ENCODE results near the gene GPR17. TPM values are rescaled to one million over a fixed set of nuclear protein-coding genes. Genes with fewer than 3 reads are reported as not detected.
A peak's percentile ranks its signal among the peaks of the same experiment; 100 is the strongest.

The GPR17 gene
- total and polyA plus RNA-seq, 2 donors (not counting 1 experiment from before 2014, with no cell fraction given) = 0.06 TPM; not detected in 1

- ChIA-PET CTCF (interaction anchor here (1.2 to 5.8 kb wide), 3 partner anchors 14 to 45 kb away, joined by 3 to 31 read pairs (median 16); no protein-coding TSS in a partner anchor), POLR2A (no interaction called here)
- Histone ChIP-seq H3K27ac (ENCODE audit: low read length in 2 of 2) (no peak overlapping the region), H3K27me3 (replicated peaks in 1 of 4; ENCODE audit: control extremely low read depth in 1 of 4, control insufficient read depth in 3 of 4, insufficient read depth in 4 of 4, low read length in 3 of 4) (no peaks in the 10 kb centered on the region), H2AFZ (ENCODE audit: insufficient read depth, low read depth, low read length, poor library complexity, severe bottlenecking) (no peak overlapping the region), H3K36me3 (replicated peaks in 1 of 2; ENCODE audit: control extremely low read depth in 1 of 2, control insufficient read depth in 1 of 2, extremely low read depth in 1 of 2, insufficient read depth in 2 of 2, low read length in 1 of 2) (no peaks in the 10 kb centered on the region), H3K9ac (ENCODE audit: low read length) (no peak overlapping the region), H3K4me1 (ENCODE audit: control insufficient read depth in 2 of 2, insufficient read depth in 2 of 2, low read length in 2 of 2) (peaks cover 5 to 25% of the 10 kb centered on the region in 2 donors), H4K20me1 (ENCODE audit: control insufficient read depth, insufficient read depth, low read length, poor library complexity, severe bottlenecking) (no peaks in the 10 kb centered on the region), H3K4me3 (ENCODE audit: control extremely low read depth in 1 of 5, extremely low read depth in 1 of 5, insufficient read depth in 1 of 5, low read depth in 2 of 5, low read length in 4 of 5) (no peak overlapping the region), H3K9me3 (ENCODE audit: control extremely low read depth in 1 of 3, control insufficient read depth in 2 of 3, insufficient read depth in 1 of 3, low read length in 2 of 3) (peaks cover 6 to 7% (median 7%) of the 10 kb centered on the region in 3 donors), H3K4me2 (replicated peaks; ENCODE audit: low read depth, low read length, poor library complexity, severe bottlenecking) (no peak overlapping the region), H3K79me2 (ENCODE audit: control insufficient read depth, insufficient read depth, low read length) (no peaks in the 10 kb centered on the region)
- peaks cover 33% of the 10 kb centered on the region for H3K4me1 Mint-ChIP-seq
- H3K4me3 Mint-ChIP-seq = no peak overlapping the region
- no peaks in the 10 kb centered on the region for H3K27me3 Mint-ChIP-seq
- DNase-seq (no peak), ATAC-seq (ENCODE audit: low read depth) (no peak)
- 93% methylated on average over 6 of the region's 8 CpGs for WGBS (ENCODE audit: insufficient coverage)
- intact Hi-C loops (cut with micrococcal nuclease) = no loop called here
- no peak overlapping the region for H3K27ac Mint-ChIP-seq
- peaks cover 3% of the 10 kb centered on the region for H3K9me3 Mint-ChIP-seq (ENCODE audit: insufficient read depth)
- TF ChIP-seq, protein P1, sequence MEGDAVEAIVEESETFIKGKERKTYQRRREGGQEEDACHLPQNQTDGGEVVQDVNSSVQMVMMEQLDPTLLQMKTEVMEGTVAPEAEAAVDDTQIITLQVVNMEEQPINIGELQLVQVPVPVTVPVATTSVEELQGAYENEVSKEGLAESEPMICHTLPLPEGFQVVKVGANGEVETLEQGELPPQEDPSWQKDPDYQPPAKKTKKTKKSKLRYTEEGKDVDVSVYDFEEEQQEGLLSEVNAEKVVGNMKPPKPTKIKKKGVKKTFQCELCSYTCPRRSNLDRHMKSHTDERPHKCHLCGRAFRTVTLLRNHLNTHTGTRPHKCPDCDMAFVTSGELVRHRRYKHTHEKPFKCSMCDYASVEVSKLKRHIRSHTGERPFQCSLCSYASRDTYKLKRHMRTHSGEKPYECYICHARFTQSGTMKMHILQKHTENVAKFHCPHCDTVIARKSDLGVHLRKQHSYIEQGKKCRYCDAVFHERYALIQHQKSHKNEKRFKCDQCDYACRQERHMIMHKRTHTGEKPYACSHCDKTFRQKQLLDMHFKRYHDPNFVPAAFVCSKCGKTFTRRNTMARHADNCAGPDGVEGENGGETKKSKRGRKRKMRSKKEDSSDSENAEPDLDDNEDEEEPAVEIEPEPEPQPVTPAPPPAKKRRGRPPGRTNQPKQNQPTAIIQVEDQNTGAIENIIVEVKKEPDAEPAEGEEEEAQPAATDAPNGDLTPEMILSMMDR (IDR thresholded peaks at IDR 0.05) = no peak
- no peak for TF ChIP-seq EZH2 (IDR thresholded peaks at IDR 0.05; ENCODE audit: borderline replicate concordance, insufficient read depth, low read depth, low read length, poor library complexity, severe bottlenecking)
These were observed 41.0 kb upstream of the GPR17 start for GRCh38 chr2:127604986-127605385.

- CTCF ChIA-PET = interaction anchor here (2.6 to 5.8 kb wide), 2 partner anchors 15 to 44 kb away, joined by 16 to 31 read pairs; no protein-coding TSS in a partner anchor
- no peak overlapping the region for H3K27ac Mint-ChIP-seq
- H3K79me2 ChIP-seq (ENCODE audit: control insufficient read depth, insufficient read depth, low read length) = no peaks in the 10 kb centered on the region
These were observed 40.2 kb upstream of the GPR17 start for GRCh38 chr2:127605691-127606263.

More at GRCh38 chr2:127605691-127606263, 40.2 kb upstream of the GPR17 start:
- no peaks in the 10 kb centered on the region for H4K20me1 ChIP-seq (ENCODE audit: control insufficient read depth, insufficient read depth, low read length, poor library complexity, severe bottlenecking)
- H3K9me3 ChIP-seq (ENCODE audit: control extremely low read depth in 1 of 3, control insufficient read depth in 2 of 3, insufficient read depth in 1 of 3, low read length in 2 of 3) = peaks cover 6 to 10% (median 7%) of the 10 kb centered on the region in 3 donors
- Mint-ChIP-seq H3K4me3 (no peak overlapping the region), H3K27me3 (no peaks in the 10 kb centered on the region), H3K4me1 (peaks cover 35% of the 10 kb centered on the region), H3K9me3 (ENCODE audit: insufficient read depth) (peaks cover 3% of the 10 kb centered on the region)
- no peak overlapping the region for H3K4me2 ChIP-seq (replicated peaks; ENCODE audit: low read depth, low read length, poor library complexity, severe bottlenecking)
- peak; percentile 33 for ATAC-seq (ENCODE audit: low read depth)
- no peaks in the 10 kb centered on the region for H3K27me3 ChIP-seq (replicated peaks in 1 of 4; ENCODE audit: control extremely low read depth in 1 of 4, control insufficient read depth in 3 of 4, insufficient read depth in 4 of 4, low read length in 3 of 4)
- WGBS (ENCODE audit: insufficient coverage) = 64% methylated on average over 6 of the region's 7 CpGs
- H3K36me3 ChIP-seq (replicated peaks in 1 of 2; ENCODE audit: control extremely low read depth in 1 of 2, control insufficient read depth in 1 of 2, extremely low read depth in 1 of 2, insufficient read depth in 2 of 2, low read length in 1 of 2) = no peaks in the 10 kb centered on the region
- no peak overlapping the region for H2AFZ ChIP-seq (ENCODE audit: insufficient read depth, low read depth, low read length, poor library complexity, severe bottlenecking)
- POLR2A ChIA-PET = no interaction called here
- H3K4me1 ChIP-seq (ENCODE audit: control insufficient read depth in 2 of 2, insufficient read depth in 2 of 2, low read length in 2 of 2) = peaks cover 5 to 25% of the 10 kb centered on the region in 2 donors
- DNase-seq = no peak
- no peak overlapping the region for H3K9ac ChIP-seq (ENCODE audit: low read length)
- TF ChIP-seq, protein P1 (IDR thresholded peaks at IDR 0.05) = no peak
- no peak for TF ChIP-seq EZH2 (IDR thresholded peaks at IDR 0.05; ENCODE audit: borderline replicate concordance, insufficient read depth, low read depth, low read length, poor library complexity, severe bottlenecking)
- H3K4me3 ChIP-seq (ENCODE audit: control extremely low read depth in 1 of 5, extremely low read depth in 1 of 5, insufficient read depth in 1 of 5, low read depth in 2 of 5, low read length in 4 of 5) = no peak overlapping the region
- H3K27ac ChIP-seq (ENCODE audit: low read length in 2 of 2) = no peak overlapping the region
- intact Hi-C loops (cut with micrococcal nuclease) = no loop called here

All from B cell (primary cell).